ENCODE results near the gene UGGT2.

UGGT2 gene

GRCh38 chr13:95814495-95814894, 238.7 kb downstream of the UGGT2 start:
- Histone ChIP-seq H3K4me1 (ENCODE audit: control insufficient read depth, low read length) (no peaks in the 10 kb centered on the region), H3K9me2 (replicated peaks; ENCODE audit: control insufficient read depth, low read length) (no peaks in the 10 kb centered on the region), H3F3A (ENCODE audit: control insufficient read depth, insufficient read depth) (no peaks in the 10 kb centered on the region), H3K4me2 (ENCODE audit: low read length) (no peak overlapping the region), H3K4me3 (ENCODE audit: low read length) (no peak overlapping the region), H3K79me2 (ENCODE audit: control insufficient read depth, low read length) (no peaks in the 10 kb centered on the region), H3K27me3 (ENCODE audit: control insufficient read depth, low read length) (no peaks in the 10 kb centered on the region), H3K9me3 (ENCODE audit: control insufficient read depth, insufficient read depth, low read length) (peaks cover under 1% of the 10 kb centered on the region; the same call in 1 of the 2 replicates), H3K27ac (ENCODE audit: low read depth, low read length) (no peak overlapping the region), H4K20me1 (ENCODE audit: control insufficient read depth, insufficient read depth, low read depth, low read length) (no peaks in the 10 kb centered on the region), H3K36me3 (ENCODE audit: control insufficient read depth, low read length) (no peaks in the 10 kb centered on the region)
- TF ChIP-seq EZH2phosphoT487 (IDR thresholded peaks at IDR 0.05; ENCODE audit: borderline replicate concordance, low read length) = no peak
- TF ChIP-seq, protein P1, sequence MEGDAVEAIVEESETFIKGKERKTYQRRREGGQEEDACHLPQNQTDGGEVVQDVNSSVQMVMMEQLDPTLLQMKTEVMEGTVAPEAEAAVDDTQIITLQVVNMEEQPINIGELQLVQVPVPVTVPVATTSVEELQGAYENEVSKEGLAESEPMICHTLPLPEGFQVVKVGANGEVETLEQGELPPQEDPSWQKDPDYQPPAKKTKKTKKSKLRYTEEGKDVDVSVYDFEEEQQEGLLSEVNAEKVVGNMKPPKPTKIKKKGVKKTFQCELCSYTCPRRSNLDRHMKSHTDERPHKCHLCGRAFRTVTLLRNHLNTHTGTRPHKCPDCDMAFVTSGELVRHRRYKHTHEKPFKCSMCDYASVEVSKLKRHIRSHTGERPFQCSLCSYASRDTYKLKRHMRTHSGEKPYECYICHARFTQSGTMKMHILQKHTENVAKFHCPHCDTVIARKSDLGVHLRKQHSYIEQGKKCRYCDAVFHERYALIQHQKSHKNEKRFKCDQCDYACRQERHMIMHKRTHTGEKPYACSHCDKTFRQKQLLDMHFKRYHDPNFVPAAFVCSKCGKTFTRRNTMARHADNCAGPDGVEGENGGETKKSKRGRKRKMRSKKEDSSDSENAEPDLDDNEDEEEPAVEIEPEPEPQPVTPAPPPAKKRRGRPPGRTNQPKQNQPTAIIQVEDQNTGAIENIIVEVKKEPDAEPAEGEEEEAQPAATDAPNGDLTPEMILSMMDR (IDR thresholded peaks at IDR 0.05; ENCODE audit: low read depth, low read length, poor library complexity, severe bottlenecking) = no peak

GRCh38 chr13:95813139-95813538, 240.1 kb downstream of the UGGT2 start:
- Histone ChIP-seq H3K79me2 (ENCODE audit: control insufficient read depth, low read length) (no peaks in the 10 kb centered on the region), H3K36me3 (ENCODE audit: control insufficient read depth, low read length) (no peaks in the 10 kb centered on the region), H3K27me3 (ENCODE audit: control insufficient read depth, low read length) (no peaks in the 10 kb centered on the region), H3K4me3 (ENCODE audit: low read length) (no peak overlapping the region), H3F3A (ENCODE audit: control insufficient read depth, insufficient read depth) (no peaks in the 10 kb centered on the region), H3K4me2 (ENCODE audit: low read length) (no peak overlapping the region), H3K27ac (ENCODE audit: low read depth, low read length) (no peak overlapping the region), H4K20me1 (ENCODE audit: control insufficient read depth, insufficient read depth, low read depth, low read length) (no peaks in the 10 kb centered on the region), H3K9me2 (replicated peaks; ENCODE audit: control insufficient read depth, low read length) (no peaks in the 10 kb centered on the region), H3K4me1 (ENCODE audit: control insufficient read depth, low read length) (no peaks in the 10 kb centered on the region), H3K9me3 (ENCODE audit: control insufficient read depth, insufficient read depth, low read length) (peaks cover 3% of the 10 kb centered on the region; the same call in 1 of the 2 replicates)
- TF ChIP-seq, protein P1 (IDR thresholded peaks at IDR 0.05; ENCODE audit: low read depth, low read length, poor library complexity, severe bottlenecking) = no peak
- TF ChIP-seq EZH2phosphoT487 (IDR thresholded peaks at IDR 0.05; ENCODE audit: borderline replicate concordance, low read length) = no peak

- H3K36me3 ChIP-seq (ENCODE audit: control insufficient read depth, low read length) = no peaks in the 10 kb centered on the region
- no peaks in the 10 kb centered on the region for H3K79me2 ChIP-seq (ENCODE audit: control insufficient read depth, low read length)
- no peaks in the 10 kb centered on the region for H3F3A ChIP-seq (ENCODE audit: control insufficient read depth, insufficient read depth)
- TF ChIP-seq EZH2phosphoT487 (IDR thresholded peaks at IDR 0.05; ENCODE audit: borderline replicate concordance, low read length) = no peak
- TF ChIP-seq, protein P1 (IDR thresholded peaks at IDR 0.05; ENCODE audit: low read depth, low read length, poor library complexity, severe bottlenecking) = no peak
- no peaks in the 10 kb centered on the region for H3K9me2 ChIP-seq (replicated peaks; ENCODE audit: control insufficient read depth, low read length)
- H3K4me2 ChIP-seq (ENCODE audit: low read length) = no peak overlapping the region
- H3K9me3 ChIP-seq (ENCODE audit: control insufficient read depth, insufficient read depth, low read length) = peaks cover 3% of the 10 kb centered on the region; the same call in 1 of the 2 replicates
- no peaks in the 10 kb centered on the region for H4K20me1 ChIP-seq (ENCODE audit: control insufficient read depth, insufficient read depth, low read depth, low read length)
- H3K27me3 ChIP-seq (ENCODE audit: control insufficient read depth, low read length) = no peaks in the 10 kb centered on the region
- H3K27ac ChIP-seq (ENCODE audit: low read depth, low read length) = no peak overlapping the region
- no peaks in the 10 kb centered on the region for H3K4me1 ChIP-seq (ENCODE audit: control insufficient read depth, low read length)
- no peak overlapping the region for H3K4me3 ChIP-seq (ENCODE audit: low read length)
Observed at GRCh38 chr13:95809429-95809828, 243.8 kb downstream of the UGGT2 start.

All from DOHH2 (cell line).